ENCODE results near the gene RAB8B. TPM values are rescaled to one million over a fixed set of nuclear protein-coding genes. Genes with fewer than 3 reads are reported as not detected.

RAB8B gene
- total and polyA plus RNA-seq, 9 of the 15 experiments (the other 6 are each of a cell fraction or from before 2014, with no cell fraction given) = 7.8 to 32.1 (median 24.2) TPM

DNA sequence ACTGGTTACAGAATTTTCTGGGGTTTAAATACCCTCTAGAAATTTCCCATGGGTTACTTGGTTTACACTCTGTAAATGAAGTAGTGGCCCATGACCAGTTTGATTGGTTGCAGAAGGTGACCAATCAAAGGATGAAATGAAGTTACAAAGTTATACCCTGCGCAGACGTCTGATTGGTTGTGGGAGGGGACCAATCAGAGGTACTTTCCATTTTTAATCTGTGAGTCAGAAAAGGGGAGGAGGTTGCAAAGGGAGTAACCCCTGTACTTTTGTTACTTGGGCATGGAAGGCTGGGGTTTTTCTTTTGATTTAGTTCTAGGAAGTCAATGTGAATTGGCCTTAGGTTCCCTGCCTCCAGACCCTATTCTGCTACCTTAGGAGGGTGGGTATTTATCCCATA lies 69.3 kb downstream of the RAB8B start (continued):
- TF ChIP-seq, protein P1, sequence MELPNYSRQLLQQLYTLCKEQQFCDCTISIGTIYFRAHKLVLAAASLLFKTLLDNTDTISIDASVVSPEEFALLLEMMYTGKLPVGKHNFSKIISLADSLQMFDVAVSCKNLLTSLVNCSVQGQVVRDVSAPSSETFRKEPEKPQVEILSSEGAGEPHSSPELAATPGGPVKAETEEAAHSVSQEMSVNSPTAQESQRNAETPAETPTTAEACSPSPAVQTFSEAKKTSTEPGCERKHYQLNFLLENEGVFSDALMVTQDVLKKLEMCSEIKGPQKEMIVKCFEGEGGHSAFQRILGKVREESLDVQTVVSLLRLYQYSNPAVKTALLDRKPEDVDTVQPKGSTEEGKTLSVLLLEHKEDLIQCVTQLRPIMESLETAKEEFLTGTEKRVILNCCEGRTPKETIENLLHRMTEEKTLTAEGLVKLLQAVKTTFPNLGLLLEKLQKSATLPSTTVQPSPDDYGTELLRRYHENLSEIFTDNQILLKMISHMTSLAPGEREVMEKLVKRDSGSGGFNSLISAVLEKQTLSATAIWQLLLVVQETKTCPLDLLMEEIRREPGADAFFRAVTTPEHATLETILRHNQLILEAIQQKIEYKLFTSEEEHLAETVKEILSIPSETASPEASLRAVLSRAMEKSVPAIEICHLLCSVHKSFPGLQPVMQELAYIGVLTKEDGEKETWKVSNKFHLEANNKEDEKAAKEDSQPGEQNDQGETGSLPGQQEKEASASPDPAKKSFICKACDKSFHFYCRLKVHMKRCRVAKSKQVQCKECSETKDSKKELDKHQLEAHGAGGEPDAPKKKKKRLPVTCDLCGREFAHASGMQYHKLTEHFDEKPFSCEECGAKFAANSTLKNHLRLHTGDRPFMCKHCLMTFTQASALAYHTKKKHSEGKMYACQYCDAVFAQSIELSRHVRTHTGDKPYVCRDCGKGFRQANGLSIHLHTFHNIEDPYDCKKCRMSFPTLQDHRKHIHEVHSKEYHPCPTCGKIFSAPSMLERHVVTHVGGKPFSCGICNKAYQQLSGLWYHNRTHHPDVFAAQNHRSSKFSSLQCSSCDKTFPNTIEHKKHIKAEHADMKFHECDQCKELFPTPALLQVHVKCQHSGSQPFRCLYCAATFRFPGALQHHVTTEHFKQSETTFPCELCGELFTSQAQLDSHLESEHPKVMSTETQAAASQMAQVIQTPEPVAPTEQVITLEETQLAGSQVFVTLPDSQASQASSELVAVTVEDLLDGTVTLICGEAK (IDR thresholded peaks at IDR 0.05) = no peak
- TF ChIP-seq, protein P1 (CRISPR knock-in tag; IDR thresholded peaks at IDR 0.05) = no peak
- TF ChIP-seq, protein P2, sequence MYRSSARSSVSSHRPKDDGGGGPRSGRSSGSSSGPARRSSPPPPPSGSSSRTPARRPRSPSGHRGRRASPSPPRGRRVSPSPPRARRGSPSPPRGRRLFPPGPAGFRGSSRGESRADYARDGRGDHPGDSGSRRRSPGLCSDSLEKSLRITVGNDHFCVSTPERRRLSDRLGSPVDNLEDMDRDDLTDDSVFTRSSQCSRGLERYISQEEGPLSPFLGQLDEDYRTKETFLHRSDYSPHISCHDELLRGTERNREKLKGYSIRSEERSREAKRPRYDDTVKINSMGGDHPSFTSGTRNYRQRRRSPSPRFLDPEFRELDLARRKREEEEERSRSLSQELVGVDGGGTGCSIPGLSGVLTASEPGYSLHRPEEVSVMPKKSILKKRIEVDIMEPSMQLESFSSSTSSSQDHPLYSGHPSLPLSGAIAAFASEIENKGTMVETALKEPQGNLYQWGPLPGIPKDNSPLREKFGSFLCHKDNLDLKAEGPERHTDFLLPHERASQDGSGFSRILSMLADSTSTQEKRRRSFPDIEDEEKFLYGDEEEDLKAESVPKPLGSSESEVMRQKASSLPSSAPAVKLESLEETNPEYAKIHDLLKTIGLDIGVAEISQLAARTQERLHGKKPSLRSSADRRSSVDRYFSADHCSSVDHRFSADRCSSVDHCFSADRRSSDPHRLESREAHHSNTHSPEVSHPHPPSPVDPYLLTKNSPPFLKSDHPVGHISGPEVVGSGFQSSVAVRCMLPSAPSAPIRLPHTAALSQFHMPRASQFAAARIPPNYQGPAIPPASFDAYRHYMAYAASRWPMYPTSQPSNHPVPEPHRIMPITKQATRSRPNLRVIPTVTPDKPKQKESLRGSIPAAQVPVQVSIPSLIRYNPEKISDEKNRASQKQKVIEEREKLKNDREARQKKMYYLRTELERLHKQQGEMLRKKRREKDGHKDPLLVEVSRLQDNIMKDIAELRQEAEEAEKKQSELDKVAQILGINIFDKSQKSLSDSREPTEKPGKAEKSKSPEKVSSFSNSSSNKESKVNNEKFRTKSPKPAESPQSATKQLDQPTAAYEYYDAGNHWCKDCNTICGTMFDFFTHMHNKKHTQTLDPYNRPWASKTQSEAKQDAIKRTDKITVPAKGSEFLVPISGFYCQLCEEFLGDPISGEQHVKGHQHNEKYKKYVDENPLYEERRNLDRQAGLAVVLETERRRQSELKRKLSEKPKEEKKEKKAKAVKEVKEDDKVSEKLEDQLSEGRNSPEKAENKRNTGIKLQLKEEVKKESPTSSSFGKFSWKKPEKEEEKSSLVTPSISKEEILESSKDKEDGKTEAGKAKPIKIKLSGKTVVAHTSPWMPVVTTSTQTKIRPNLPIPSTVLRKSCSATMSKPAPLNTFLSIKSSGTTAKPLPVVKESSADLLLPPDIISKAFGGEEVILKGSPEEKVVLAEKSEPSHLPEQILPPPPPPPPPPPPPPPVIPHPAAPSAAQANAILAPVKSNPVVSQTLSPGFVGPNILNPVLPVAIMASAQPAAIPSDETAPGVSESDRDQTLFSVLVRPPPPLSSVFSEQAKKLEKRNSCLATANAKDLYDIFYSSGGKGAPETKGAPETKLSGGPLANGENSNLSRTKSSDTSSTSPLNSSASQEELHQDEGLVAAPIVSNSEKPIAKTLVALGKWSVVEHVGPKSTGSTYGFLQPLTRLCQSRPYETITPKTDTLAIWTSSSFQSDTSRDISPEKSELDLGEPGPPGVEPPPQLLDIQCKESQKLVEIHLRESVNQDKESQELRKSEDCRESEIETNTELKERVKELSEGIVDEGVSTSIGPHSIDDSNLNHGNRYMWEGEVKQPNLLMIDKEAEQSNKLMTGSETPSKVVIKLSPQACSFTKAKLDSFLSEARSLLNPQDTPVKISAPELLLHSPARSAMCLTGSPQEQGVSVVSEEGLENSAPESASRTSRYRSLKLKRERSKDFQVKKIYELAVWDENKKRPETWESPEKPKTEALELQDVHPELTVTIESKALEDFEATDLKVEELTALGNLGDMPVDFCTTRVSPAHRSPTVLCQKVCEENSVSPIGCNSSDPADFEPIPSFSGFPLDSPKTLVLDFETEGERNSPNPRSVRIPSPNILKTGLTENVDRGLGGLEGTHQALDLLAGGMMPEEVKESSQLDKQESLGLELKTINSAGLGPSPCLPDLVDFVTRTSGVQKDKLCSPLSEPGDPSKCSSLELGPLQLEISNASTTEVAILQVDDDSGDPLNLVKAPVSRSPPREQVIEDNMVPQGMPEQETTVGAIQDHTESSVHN (IDR thresholded peaks at IDR 0.05; ENCODE audit: borderline replicate concordance in 1 of 2, low read depth in 1 of 2) = no peak
